IPS-20b (cell line): ENCODE measurements around the gene SAMD4A.

ENCODE experiments used
- H3K27ac ChIP-seq: one replicate; pipeline ENCODE4 v1.5.1; 2013; ENCODE audit warnings: low read length
- H3K27me3 ChIP-seq: 2 replicates; pipeline ENCODE4 v1.6.1; 2013; ENCODE audit warnings: mild to moderate bottlenecking, low read length, inconsistent platforms; ENCODE audit not compliant: insufficient read depth
- H3K36me3 ChIP-seq: 2 replicates; pipeline ENCODE4 v1.6.1; 2013; ENCODE audit warnings: low read depth, mild to moderate bottlenecking, inconsistent platforms, low read length, moderate library complexity; ENCODE audit not compliant: insufficient read depth
- H3K4me1 ChIP-seq: 2 replicates; pipeline ENCODE4 v1.6.1; 2013; ENCODE audit warnings: mild to moderate bottlenecking, control low read depth, inconsistent platforms, low read length, moderate library complexity; ENCODE audit not compliant: insufficient read depth
- H3K4me3 ChIP-seq: 2 replicates; pipeline ENCODE4 v1.5.1; 2013; ENCODE audit warnings: mild to moderate bottlenecking, low read length, inconsistent platforms
- H3K9ac ChIP-seq: 2 replicates; pipeline ENCODE4 v1.6.1; 2013; ENCODE audit warnings: low read depth, mild to moderate bottlenecking, inconsistent platforms, low read length, moderate library complexity
- H3K9me3 ChIP-seq: 2 replicates; pipeline ENCODE4 v1.6.1; 2013; ENCODE audit warnings: mild to moderate bottlenecking, low read depth, low read length, inconsistent platforms; ENCODE audit not compliant: insufficient read depth

Gene SAMD4A

DNA sequence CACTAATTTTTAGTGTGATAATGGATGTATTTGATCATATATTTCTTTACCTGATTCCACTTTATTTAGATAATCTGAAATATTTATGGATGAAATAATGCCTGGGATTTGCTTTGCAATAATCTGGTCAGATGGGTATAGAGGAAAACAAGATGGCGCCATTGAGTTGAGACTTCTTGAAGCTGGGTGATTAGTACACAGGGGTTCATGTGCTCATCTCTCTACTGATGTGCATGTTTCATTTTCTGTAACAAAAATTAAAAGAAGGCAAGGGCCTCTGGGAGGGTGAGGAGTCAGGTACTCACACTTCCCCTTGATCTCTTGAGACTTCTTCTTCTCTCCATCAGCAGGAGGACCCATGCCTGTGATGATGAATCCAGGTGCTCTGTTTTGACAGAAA lies 273.9 kb downstream of the SAMD4A start:
- H3K9ac ChIP-seq = no peak overlapping the region
- H3K4me3 ChIP-seq = no peak overlapping the region
- H3K4me1 ChIP-seq = no peaks in the 10 kb centered on the region
- H3K9me3 ChIP-seq = no peaks in the 10 kb centered on the region
- no peak overlapping the region for H3K27ac ChIP-seq
- no peaks in the 10 kb centered on the region for H3K36me3 ChIP-seq
- no peaks in the 10 kb centered on the region for H3K27me3 ChIP-seq
